CD4-positive, alpha-beta memory T cell (primary cell): ENCODE measurements around the gene ACTN3. TPM values are rescaled to one million over a fixed set of nuclear protein-coding genes. Genes with fewer than 3 reads are reported as not detected.
A peak's percentile ranks its signal among the peaks of the same experiment; 100 is the strongest.

ENCODE experiments used
- CTCF ChIA-PET: fragments of 350-600 bp; sonication (Branson Sonifier 250); formaldehyde crosslinking; loops from one replicate; lab custom pipeline; 2021; ENCODE audit warnings: inconsistent platforms; ENCODE audit not compliant: partially characterized antibody; lab: Charles Lee
- POLR2A ChIA-PET: fragments of 350-600 bp; sonication (Branson Sonifier 250); formaldehyde crosslinking; loops from one replicate; lab custom pipeline; 2021; ENCODE audit not compliant: partially characterized antibody; lab: Charles Lee
- DNase-seq, 5 donors: peaks; one replicate each; pipeline versions ENCODE4 v3.0.0 to v3.0.0-alpha.2; 2020 to 2022; ENCODE audit warnings: mixed read lengths in 1 of 5
- H3K27ac ChIP-seq: one replicate; pipeline ENCODE4 v1.7.0; 2013; ENCODE audit warnings: low read depth, low read length
- H3K27me3 ChIP-seq: 2 replicates; pipeline ENCODE4 v1.7.0; 2013; ENCODE audit warnings: mild to moderate bottlenecking, low read length, moderate library complexity; ENCODE audit not compliant: insufficient read depth
- H3K36me3 ChIP-seq: 2 replicates; pipeline ENCODE4 v1.7.0; 2013; ENCODE audit warnings: mild to moderate bottlenecking, low read length, moderate library complexity; ENCODE audit not compliant: insufficient read depth
- H3K4me1 ChIP-seq: 2 replicates; pipeline ENCODE4 v1.7.0; 2013; ENCODE audit warnings: mild to moderate bottlenecking, low read length, moderate library complexity; ENCODE audit not compliant: insufficient read depth
- H3K4me3 ChIP-seq, 2 donors: one replicate each; pipeline ENCODE4 v1.7.0; 2013; ENCODE audit warnings: low read length in 2 of 2, mild to moderate bottlenecking in 1 of 2
- H3K9me3 ChIP-seq, 2 donors: one replicate each; pipeline ENCODE4 v1.7.0; 2013; ENCODE audit warnings: low read length in 2 of 2, control low read depth in 1 of 2; ENCODE audit not compliant: control insufficient read depth in 1 of 2
- H3K27ac Mint-ChIP-seq, 7 donors: one replicate each; pipeline ENCODE4 v1.8.0; 2020 to 2021; ENCODE audit warnings: mixed read lengths in 7 of 7, mild to moderate bottlenecking in 6 of 7, inconsistent platforms in 3 of 7, moderate library complexity in 3 of 7
- H3K27me3 Mint-ChIP-seq, 2 donors: one replicate each; pipeline ENCODE4 v1.8.0; 2020 to 2021; ENCODE audit warnings: mixed read lengths in 2 of 2
- H3K36me3 Mint-ChIP-seq, 2 donors: one replicate each; pipeline ENCODE4 v1.8.0; 2020 to 2021; ENCODE audit warnings: mixed read lengths in 2 of 2, inconsistent platforms in 1 of 2, mild to moderate bottlenecking in 1 of 2
- H3K4me1 Mint-ChIP-seq, 4 donors: one replicate each; pipeline ENCODE4 v1.8.0; 2020 to 2021; ENCODE audit warnings: mixed read lengths in 4 of 4, mild to moderate bottlenecking in 1 of 4
- H3K4me3 Mint-ChIP-seq, 8 donors: one replicate each; pipeline ENCODE4 v1.8.0; 2020 to 2021; ENCODE audit warnings: mixed read lengths in 8 of 8, mild to moderate bottlenecking in 7 of 8, moderate library complexity in 6 of 8, inconsistent platforms in 3 of 8
- H3K9me3 Mint-ChIP-seq, 8 donors: one replicate each; pipeline ENCODE4 v1.8.0; 2020 to 2021; ENCODE audit warnings: mixed read lengths in 8 of 8, mild to moderate bottlenecking in 5 of 8, inconsistent platforms in 3 of 8, moderate library complexity in 1 of 8
- intact Hi-C: fragments of 100-400 bp; cut with micrococcal nuclease; formaldehyde crosslinking; loops from one replicate; pipeline ENCODE4 v1.15.1; 2023
- polyA plus RNA-seq, 2 donors: library from polyadenylated mRNA; unstranded; fragments of 300-500 nt; fragmentation: Illumina TruSeq; gene quantifications; one replicate each; pipeline ENCODE4 v1.2.3, GENCODE V29; 2021
- total RNA-seq, 2 experiments: library from RNA; stranded (reverse); gene quantifications; one replicate each; pipeline ENCODE4 v1.2.3, GENCODE V29; 2021

Gene ACTN3
- total and polyA plus RNA-seq, 4 experiments from 2014 or later = 0.17 to 0.20 TPM; not detected in 2

DNA sequence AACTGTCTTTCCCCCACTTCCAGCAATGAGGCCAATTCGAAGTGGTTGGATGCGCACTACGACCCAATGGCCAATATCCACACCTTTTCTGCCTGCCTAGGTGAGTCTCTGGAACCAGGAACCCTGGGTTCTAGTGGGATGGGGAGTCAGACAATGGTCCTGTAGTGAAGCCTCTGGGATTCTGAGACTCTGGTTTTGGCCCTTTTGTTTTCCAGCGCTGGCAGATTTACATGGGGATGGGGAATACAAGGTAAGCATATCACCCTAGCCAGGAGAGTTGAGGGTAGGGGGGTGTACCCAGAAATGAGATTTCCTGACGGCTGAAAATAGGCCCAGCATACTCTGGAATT lies 35.7 kb upstream of the ACTN3 start:
- peaks cover 8 to 19% (median 17%) of the 10 kb centered on the region in 4 donors for H3K4me1 Mint-ChIP-seq
- peaks cover 6 to 19% of the 10 kb centered on the region in 2 donors for H3K36me3 Mint-ChIP-seq

GRCh38 chr11:66523611-66524010 lies 23.1 kb upstream of the ACTN3 start:
- POLR2A ChIA-PET = no interaction called here
- DNase-seq = no peak
- Histone ChIP-seq H3K27ac (no peak overlapping the region), H3K36me3 (peaks cover 6% of the 10 kb centered on the region), H3K27me3 (no peaks in the 10 kb centered on the region), H3K9me3 (no peaks in the 10 kb centered on the region), H3K4me1 (no peaks in the 10 kb centered on the region), H3K4me3 (no peak overlapping the region)
- H3K9me3 Mint-ChIP-seq = no peaks in the 10 kb centered on the region
- H3K36me3 Mint-ChIP-seq = peaks cover 36 to 41% of the 10 kb centered on the region in 2 donors
- CTCF ChIA-PET = no interaction called here
- peaks cover 0 to 3% (median 0%) of the 10 kb centered on the region in 4 donors for H3K4me1 Mint-ChIP-seq
- no peak overlapping the region for H3K4me3 Mint-ChIP-seq
- no peak overlapping the region for H3K27ac Mint-ChIP-seq
- intact Hi-C loops = no loop called here
- H3K27me3 Mint-ChIP-seq = no peaks in the 10 kb centered on the region

More for the DNA sequence above, 35.7 kb upstream of the ACTN3 start:
- no peaks in the 10 kb centered on the region for H3K27me3 ChIP-seq
- no peak for DNase-seq
- H3K27ac ChIP-seq = peak overlapping the region; percentile 58
- H3K4me1 ChIP-seq = peaks cover 18% of the 10 kb centered on the region
- H3K4me3 ChIP-seq = peak overlapping the region; percentile 90 to 94
- Mint-ChIP-seq H3K27ac (peak overlapping the region; percentile 56 to 91 (median 81)), H3K27me3 (no peaks in the 10 kb centered on the region), H3K4me3 (peak overlapping the region; percentile 86 to 91 (median 90)), H3K9me3 (no peaks in the 10 kb centered on the region)
- ChIA-PET CTCF (interaction anchor here (0.5 to 0.6 kb wide), 2 partner anchors 9 to 22 kb away, joined by 3 read pairs; no protein-coding TSS in a partner anchor), POLR2A (interaction anchor here (0.7 to 3.5 kb wide), 7 partner anchors 31 to 927 kb away, joined by 3 to 19 read pairs (median 8); partner anchors contain the start of genes ACTN3, DPP3, PELI3 and RBM4B)
- H3K9me3 ChIP-seq = no peaks in the 10 kb centered on the region
- intact Hi-C loops = loop anchor here (2.0 kb wide), 1 partner anchor 30 kb away; the partner anchor contains the start of gene DPP3
- H3K36me3 ChIP-seq = peaks cover 8% of the 10 kb centered on the region

GRCh38 chr11:66524304-66525040 lies 22.2 kb upstream of the ACTN3 start:
- CTCF ChIA-PET = no interaction called here
- no peaks in the 10 kb centered on the region for H3K9me3 ChIP-seq
- Mint-ChIP-seq H3K9me3 (no peaks in the 10 kb centered on the region), H3K36me3 (peaks cover 33 to 44% of the 10 kb centered on the region in 2 donors), H3K4me3 (no peak overlapping the region), H3K27ac (no peak overlapping the region), H3K4me1 (peaks cover 0 to 4% (median 0%) of the 10 kb centered on the region in 4 donors), H3K27me3 (no peaks in the 10 kb centered on the region)
- H3K27ac ChIP-seq = no peak overlapping the region
- POLR2A ChIA-PET = no interaction called here
- no peak overlapping the region for H3K4me3 ChIP-seq
- intact Hi-C loops = no loop called here
- H3K4me1 ChIP-seq = no peaks in the 10 kb centered on the region
- H3K36me3 ChIP-seq = peaks cover 6% of the 10 kb centered on the region
- no peak for DNase-seq
- no peaks in the 10 kb centered on the region for H3K27me3 ChIP-seq

- no peak for DNase-seq
- Mint-ChIP-seq H3K4me1 (peaks cover 0 to 5% (median 1%) of the 10 kb centered on the region in 4 donors), H3K4me3 (no peak overlapping the region), H3K9me3 (no peaks in the 10 kb centered on the region), H3K27me3 (no peaks in the 10 kb centered on the region), H3K36me3 (peaks cover 22 to 32% of the 10 kb centered on the region in 2 donors), H3K27ac (peak overlapping the region in 1 of 7 donors; percentile 29)
- POLR2A ChIA-PET = no interaction called here
- CTCF ChIA-PET = no interaction called here
- no peak overlapping the region for H3K4me3 ChIP-seq
- intact Hi-C loops = no loop called here
- no peaks in the 10 kb centered on the region for H3K9me3 ChIP-seq
- peaks cover 3% of the 10 kb centered on the region for H3K36me3 ChIP-seq
- H3K4me1 ChIP-seq = no peaks in the 10 kb centered on the region
- H3K27ac ChIP-seq = no peak overlapping the region
- H3K27me3 ChIP-seq = no peaks in the 10 kb centered on the region
These were observed 17.6 kb upstream of the ACTN3 start for GRCh38 chr11:66529069-66529468.

GRCh38 chr11:66529655-66530054 lies 17.0 kb upstream of the ACTN3 start:
- peaks cover 0 to 5% (median 1%) of the 10 kb centered on the region in 4 donors for H3K4me1 Mint-ChIP-seq
- no peaks in the 10 kb centered on the region for H3K4me1 ChIP-seq
- H3K27ac Mint-ChIP-seq = no peak overlapping the region
- H3K27ac ChIP-seq = no peak overlapping the region
- no peaks in the 10 kb centered on the region for H3K27me3 ChIP-seq
- intact Hi-C loops = no loop called here
- no peaks in the 10 kb centered on the region for H3K27me3 Mint-ChIP-seq
- no peak overlapping the region for H3K4me3 Mint-ChIP-seq
- peaks cover 22 to 29% of the 10 kb centered on the region in 2 donors for H3K36me3 Mint-ChIP-seq
- ChIA-PET POLR2A (interaction anchor here (1.7 kb wide), 1 partner anchor 16 kb away, joined by 7 read pairs; the partner anchor contains the start of genes ACTN3 and ZDHHC24), CTCF (no interaction called here)
- H3K36me3 ChIP-seq = peaks cover 3% of the 10 kb centered on the region
- H3K4me3 ChIP-seq = no peak overlapping the region
- H3K9me3 ChIP-seq = no peaks in the 10 kb centered on the region
- DNase-seq = no peak
- H3K9me3 Mint-ChIP-seq = no peaks in the 10 kb centered on the region

DNA sequence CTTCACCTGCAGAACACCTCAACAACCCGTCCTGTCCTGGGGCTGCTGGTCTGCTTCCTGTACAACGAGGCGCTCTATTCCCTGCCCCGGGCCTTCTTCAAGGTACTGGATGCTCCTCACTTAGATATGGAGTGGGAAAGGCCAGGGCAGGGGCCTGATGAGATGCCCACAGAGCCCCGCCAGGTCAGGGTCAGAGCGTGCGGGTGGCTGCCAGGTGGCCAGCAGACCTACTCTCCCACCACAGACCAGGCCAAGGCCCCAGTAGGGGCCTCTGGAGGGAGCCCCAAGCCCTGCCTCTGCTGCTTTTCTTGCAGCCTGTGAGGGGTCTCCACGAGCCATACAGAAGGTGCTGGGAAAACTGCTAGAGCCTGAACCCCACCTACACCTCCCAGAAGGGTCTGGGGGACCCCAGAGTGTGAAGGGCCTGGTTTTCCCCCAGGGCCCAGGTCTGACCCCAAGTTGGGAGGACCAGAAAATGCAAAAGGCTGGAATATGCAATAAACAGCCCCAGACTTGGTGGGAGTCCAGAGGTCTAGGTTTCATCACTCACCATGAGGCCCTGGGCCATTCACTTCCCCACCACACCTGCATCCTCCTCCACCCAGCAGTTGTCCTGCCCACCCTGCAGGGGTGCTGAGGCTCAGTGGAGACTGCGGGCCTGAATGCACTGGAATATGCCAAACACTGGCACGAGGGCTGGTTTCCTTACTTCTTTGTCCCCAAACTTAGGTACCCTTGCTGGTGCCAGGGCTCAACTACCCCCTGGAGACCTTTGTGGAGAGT lies 15.6 kb upstream of the ACTN3 start:
- Mint-ChIP-seq H3K27me3 (no peaks in the 10 kb centered on the region), H3K27ac (no peak overlapping the region), H3K9me3 (no peaks in the 10 kb centered on the region), H3K36me3 (peaks cover 25 to 31% of the 10 kb centered on the region in 2 donors), H3K4me1 (peaks cover 0 to 5% (median 1%) of the 10 kb centered on the region in 4 donors), H3K4me3 (no peak overlapping the region)
- Histone ChIP-seq H3K4me1 (no peaks in the 10 kb centered on the region), H3K36me3 (peaks cover 3% of the 10 kb centered on the region), H3K27ac (no peak overlapping the region), H3K9me3 (no peaks in the 10 kb centered on the region), H3K27me3 (no peaks in the 10 kb centered on the region), H3K4me3 (no peak overlapping the region)
- POLR2A ChIA-PET = interaction anchor here (1.7 kb wide), 1 partner anchor 15 kb away, joined by 7 read pairs; the partner anchor contains the start of genes ACTN3 and ZDHHC24
- CTCF ChIA-PET = no interaction called here
- intact Hi-C loops = no loop called here
- DNase-seq = no peak

GRCh38 chr11:66531841-66532240 lies 14.9 kb upstream of the ACTN3 start:
- H3K27me3 Mint-ChIP-seq = no peaks in the 10 kb centered on the region
- H3K27ac ChIP-seq = no peak overlapping the region
- no peaks in the 10 kb centered on the region for H3K27me3 ChIP-seq
- H3K9me3 Mint-ChIP-seq = no peaks in the 10 kb centered on the region
- H3K4me1 ChIP-seq = no peaks in the 10 kb centered on the region
- no peak overlapping the region for H3K4me3 ChIP-seq
- H3K4me1 Mint-ChIP-seq = peaks cover 0 to 5% (median 1%) of the 10 kb centered on the region in 4 donors
- CTCF ChIA-PET = interaction anchor here (1.3 kb wide), 1 partner anchor 21 kb away, joined by 3 read pairs; the partner anchor contains the start of gene BBS1
- intact Hi-C loops = no loop called here
- peaks cover 4% of the 10 kb centered on the region for H3K36me3 ChIP-seq
- DNase-seq = no peak
- H3K9me3 ChIP-seq = no peaks in the 10 kb centered on the region
- H3K36me3 Mint-ChIP-seq = peaks cover 22 to 30% of the 10 kb centered on the region in 2 donors
- no peak overlapping the region for H3K4me3 Mint-ChIP-seq
- POLR2A ChIA-PET = no interaction called here
- H3K27ac Mint-ChIP-seq = peak overlapping the region in 2 of 7 donors; percentile 15 to 37
